Activated CD4-positive, alpha-beta memory T cell treated with anti-CD3 and anti-CD28 coated beads for 36 hours (primary cell): ENCODE results near the gene SRP54. TPM values are rescaled to one million over a fixed set of nuclear protein-coding genes. Genes with fewer than 3 reads are reported as not detected.
A peak's percentile ranks its signal among the peaks of the same experiment; 100 is the strongest.
"Not testable (repeated sequence)": the region's sequence is repeated elsewhere in the genome, so short reads cannot be mapped to it uniquely, and the experiment has no call there.

ENCODE experiments used
- CTCF ChIA-PET: fragments of 350-600 bp; sonication (Branson Sonifier 250); formaldehyde crosslinking; loops from one replicate; lab custom pipeline; 2021; ENCODE audit warnings: antibody characterized with exemption, inconsistent platforms; lab: Charles Lee
- POLR2A ChIA-PET: fragments of 350-600 bp; sonication (Branson Sonifier 250); formaldehyde crosslinking; loops from one replicate; lab custom pipeline; 2021; ENCODE audit warnings: antibody characterized with exemption; lab: Charles Lee
- DNase-seq: peaks from one replicate; pipeline ENCODE4 v3.0.0-alpha.2; 2020
- H3K27ac Mint-ChIP-seq: one replicate; pipeline ENCODE4 v1.8.0; 2021; ENCODE audit warnings: mixed read lengths
- H3K27me3 Mint-ChIP-seq: one replicate; pipeline ENCODE4 v1.8.0; 2021; ENCODE audit warnings: mixed read lengths
- H3K36me3 Mint-ChIP-seq: one replicate; pipeline ENCODE4 v1.8.0; 2021; ENCODE audit warnings: mixed read lengths
- H3K4me1 Mint-ChIP-seq: one replicate; pipeline ENCODE4 v1.8.0; 2021; ENCODE audit warnings: low read depth, mixed read lengths
- H3K4me3 Mint-ChIP-seq: one replicate; pipeline ENCODE4 v1.8.0; 2021; ENCODE audit warnings: mild to moderate bottlenecking, mixed read lengths
- H3K9me3 Mint-ChIP-seq: one replicate; pipeline ENCODE4 v1.8.0; 2021; ENCODE audit warnings: mixed read lengths
- intact Hi-C: fragments of 100-400 bp; cut with micrococcal nuclease; formaldehyde crosslinking; loops from one replicate; pipeline ENCODE4 v1.15.1; 2023
- total RNA-seq, 2 experiments: library from RNA; stranded (reverse); gene quantifications; one replicate each; pipeline ENCODE4 v1.2.3, GENCODE V29; 2021

SRP54 gene
- total RNA-seq, 2 experiments from 2014 or later: 82.6 to 87.7 TPM

DNA sequence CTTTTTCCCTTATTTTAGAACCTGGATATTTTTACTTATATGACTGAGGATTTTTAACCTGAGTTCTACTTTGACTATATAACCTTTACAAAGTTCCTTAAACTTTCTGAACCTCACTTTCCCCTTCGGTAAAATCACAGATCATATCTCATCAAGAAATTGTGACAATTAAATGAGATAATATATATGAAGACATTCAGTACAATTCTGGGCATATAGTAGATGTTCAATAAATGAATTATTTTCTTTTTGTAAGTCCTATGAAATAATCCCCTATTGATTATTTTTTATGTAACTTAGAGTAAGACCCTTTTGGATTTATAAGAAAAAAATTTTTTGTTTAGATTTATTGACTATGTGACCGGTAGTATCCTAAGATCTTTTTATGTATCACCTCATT, 45.6 kb downstream of the SRP54 start:
- peaks cover 43% of the 10 kb centered on the region for H3K36me3 Mint-ChIP-seq

DNA sequence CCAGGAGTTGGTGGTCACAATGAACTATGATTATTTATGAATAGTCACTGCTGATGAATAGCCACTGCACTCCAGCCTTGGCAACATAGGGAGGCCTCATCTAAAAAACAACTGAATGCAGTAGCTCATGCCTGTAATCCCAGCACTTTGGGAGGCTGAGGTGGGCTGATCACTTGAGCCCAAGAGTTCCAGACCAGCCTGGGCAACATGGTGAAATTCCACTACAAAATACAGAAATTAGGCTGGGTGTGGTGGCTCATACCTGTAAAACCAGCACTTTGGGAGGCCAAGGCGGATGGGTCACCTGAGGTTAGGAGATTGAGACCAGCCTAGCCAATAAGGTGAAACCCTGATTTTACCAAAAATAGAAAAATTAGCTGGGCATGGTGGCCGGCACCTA, 49.8 kb downstream of the SRP54 start:
- H3K4me3 Mint-ChIP-seq: no peak overlapping the region
- ChIA-PET CTCF (interaction anchor here (1.0 kb wide), 1 partner anchor 14 kb away, joined by 4 read pairs; the partner anchor contains the start of gene FAM177A1), POLR2A (interaction anchor here (0.6 kb wide), 1 partner anchor 31 kb away, joined by 3 read pairs; no protein-coding TSS in a partner anchor)
- no peak overlapping the region for H3K27ac Mint-ChIP-seq
- H3K27me3 Mint-ChIP-seq: no peaks in the 10 kb centered on the region
- peaks cover 2% of the 10 kb centered on the region for H3K4me1 Mint-ChIP-seq
- intact Hi-C loops: no loop called here
- H3K36me3 Mint-ChIP-seq: peaks cover 48% of the 10 kb centered on the region
- no peak for DNase-seq
- H3K9me3 Mint-ChIP-seq: peaks cover 27% of the 10 kb centered on the region

More for the DNA sequence above, 45.6 kb downstream of the SRP54 start:
- DNase-seq: no peak
- H3K4me3 Mint-ChIP-seq: no peak overlapping the region
- no peak overlapping the region for H3K27ac Mint-ChIP-seq
- ChIA-PET POLR2A (no interaction called here), CTCF (no interaction called here)
- H3K27me3 Mint-ChIP-seq: no peaks in the 10 kb centered on the region
- intact Hi-C loops: no loop called here
- peaks cover 2% of the 10 kb centered on the region for H3K9me3 Mint-ChIP-seq
- no peaks in the 10 kb centered on the region for H3K4me1 Mint-ChIP-seq

DNA sequence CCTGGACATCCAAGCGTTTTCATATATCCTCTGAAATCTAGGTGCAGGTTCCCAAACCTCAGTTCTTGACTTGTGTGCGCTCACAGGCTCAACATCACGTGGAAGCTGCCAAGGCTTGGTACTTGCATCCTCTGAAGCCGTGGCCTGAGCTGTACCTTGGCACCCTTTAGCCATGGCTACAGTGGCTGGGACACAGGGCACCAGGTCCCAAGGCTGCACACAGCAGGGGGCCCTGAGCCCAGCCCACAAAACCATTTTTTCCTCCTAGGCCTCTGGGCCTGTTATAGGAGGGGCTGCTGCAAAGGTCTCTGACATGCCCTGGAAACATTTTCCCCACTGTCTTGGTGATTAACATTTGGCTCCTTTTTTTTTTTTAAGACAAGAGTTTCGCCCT, 51.6 kb downstream of the SRP54 start:
- Mint-ChIP-seq H3K27me3 (no peaks in the 10 kb centered on the region), H3K4me3 (no peak overlapping the region), H3K9me3 (peaks cover 27% of the 10 kb centered on the region), H3K36me3 (peaks cover 38% of the 10 kb centered on the region), H3K27ac (no peak overlapping the region), H3K4me1 (peaks cover 2% of the 10 kb centered on the region)
- no peak for DNase-seq
- intact Hi-C loops: no loop called here
- CTCF ChIA-PET: interaction anchor here (0.6 kb wide), 1 partner anchor 361 kb away, joined by 3 read pairs; no protein-coding TSS in a partner anchor
- POLR2A ChIA-PET: interaction anchor here (1.8 kb wide), 1 partner anchor 12 kb away, joined by 4 read pairs; the partner anchor contains the start of gene FAM177A1

DNA sequence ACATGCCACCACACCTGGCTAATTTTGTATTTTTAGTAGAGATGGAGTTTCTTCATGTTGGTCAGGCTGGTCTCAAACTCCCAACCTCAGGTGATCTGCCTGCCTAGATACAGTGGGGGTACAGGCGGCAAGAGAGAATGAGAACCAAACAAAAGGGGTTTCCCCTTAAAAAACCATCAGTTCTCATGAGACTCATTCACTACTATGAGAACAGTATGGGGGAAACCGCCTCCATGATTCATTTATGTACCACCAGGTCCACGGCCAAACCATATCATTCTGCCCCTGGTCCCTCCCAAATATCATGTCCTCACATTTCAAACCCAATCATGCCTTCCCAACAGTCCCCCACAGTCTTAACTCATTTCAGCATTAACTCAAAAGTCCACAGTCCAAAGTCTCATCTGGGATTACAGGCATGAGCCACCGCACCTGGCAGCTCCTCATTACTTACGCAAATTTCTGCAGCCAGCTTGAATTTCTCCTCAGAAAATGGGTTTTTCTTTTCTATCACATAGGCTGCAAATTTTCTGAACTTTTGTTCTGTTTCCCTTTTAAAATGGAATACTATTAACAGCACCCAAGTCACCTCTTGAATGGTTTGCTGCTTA, 52.3 kb downstream of the SRP54 start:
- not testable (repeated sequence) for H3K4me3 Mint-ChIP-seq
- CTCF ChIA-PET: interaction anchor here (0.6 kb wide), 1 partner anchor 362 kb away, joined by 3 read pairs; no protein-coding TSS in a partner anchor
- POLR2A ChIA-PET: interaction anchor here (1.8 kb wide), 1 partner anchor 11 kb away, joined by 4 read pairs; the partner anchor contains the start of gene FAM177A1

DNA sequence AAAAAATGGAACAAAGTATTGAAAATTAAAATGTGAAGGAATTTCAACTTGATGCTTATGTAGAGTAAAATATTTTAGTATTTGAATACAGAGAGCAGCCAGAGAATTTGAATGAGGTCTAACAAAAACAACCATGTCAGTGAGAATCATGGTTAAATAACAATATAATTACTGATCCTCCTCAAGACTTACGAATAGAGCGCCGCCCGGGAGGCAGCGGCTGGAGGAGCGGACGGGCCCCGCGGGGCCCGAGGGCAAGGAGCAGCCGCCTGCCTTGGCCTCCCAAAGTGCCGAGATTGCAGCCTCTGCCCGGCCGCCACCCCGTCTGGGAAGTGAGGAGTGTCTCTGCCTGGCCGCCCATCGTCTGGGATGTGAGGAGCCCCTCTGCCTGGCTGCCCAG, 55.5 kb downstream of the SRP54 start:
- H3K4me1 Mint-ChIP-seq, POLR2A ChIA-PET, H3K27ac Mint-ChIP-seq, CTCF ChIA-PET, H3K4me3 Mint-ChIP-seq, intact Hi-C loops, DNase-seq, H3K27me3 Mint-ChIP-seq: not testable (repeated sequence)
- H3K9me3 Mint-ChIP-seq: peaks cover 26% of the 10 kb centered on the region
- H3K36me3 Mint-ChIP-seq: peaks cover 23% of the 10 kb centered on the region

More for the DNA sequence above, 52.3 kb downstream of the SRP54 start:
- intact Hi-C loops, H3K27me3 Mint-ChIP-seq, DNase-seq, H3K4me1 Mint-ChIP-seq, H3K27ac Mint-ChIP-seq: not testable (repeated sequence)
- Mint-ChIP-seq H3K36me3 (peaks cover 37% of the 10 kb centered on the region), H3K9me3 (peaks cover 27% of the 10 kb centered on the region)

DNA sequence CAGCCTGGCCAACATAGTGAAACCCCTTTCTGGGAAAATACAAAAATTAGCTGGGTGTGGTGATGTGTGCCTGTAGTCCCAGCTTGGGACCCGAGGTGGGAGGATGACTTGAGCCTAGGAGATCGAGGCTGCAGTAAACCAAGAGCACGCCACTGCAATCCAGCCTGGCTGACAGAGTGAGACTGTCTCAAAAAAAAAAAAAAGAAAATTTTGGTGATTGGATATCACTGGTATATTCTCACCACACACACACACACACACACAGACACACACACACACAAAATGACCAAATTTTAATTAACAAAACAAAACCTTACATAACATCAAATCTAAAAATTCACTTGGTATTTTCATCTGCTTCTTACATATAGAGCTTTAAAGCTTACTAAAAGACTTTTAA, 59.8 kb downstream of the SRP54 start:
- intact Hi-C loops: no loop called here
- ChIA-PET CTCF (interaction anchor here (1.5 kb wide), 1 partner anchor 11 kb away, joined by 8 read pairs; no protein-coding TSS in a partner anchor), POLR2A (no interaction called here)
- DNase-seq: no peak
- Mint-ChIP-seq H3K9me3 (no peaks in the 10 kb centered on the region), H3K4me3 (no peak overlapping the region), H3K27me3 (no peaks in the 10 kb centered on the region), H3K27ac (no peak overlapping the region), H3K36me3 (no peaks in the 10 kb centered on the region), H3K4me1 (peaks cover 12% of the 10 kb centered on the region)

DNA sequence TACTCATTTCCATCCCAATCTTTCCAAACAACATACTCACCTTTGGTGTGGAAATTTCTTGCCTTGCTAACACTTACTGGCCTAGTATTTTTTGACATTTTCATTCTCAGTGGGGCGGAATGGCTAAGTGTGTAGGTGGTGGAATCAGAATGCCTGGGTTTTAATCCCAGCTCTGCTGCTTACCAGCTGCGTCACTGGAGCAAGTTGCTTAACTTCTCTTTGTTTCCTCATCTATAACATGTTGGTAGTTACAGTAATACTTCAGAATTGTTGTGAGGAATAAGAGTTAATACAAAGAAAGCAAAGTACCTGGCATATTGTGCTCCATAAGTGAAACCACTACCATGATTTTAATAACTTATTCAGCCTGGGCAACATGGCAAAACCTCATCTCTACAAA, 60.3 kb downstream of the SRP54 start:
- intact Hi-C loops: no loop called here
- H3K36me3 Mint-ChIP-seq: peaks cover under 1% of the 10 kb centered on the region
- POLR2A ChIA-PET: no interaction called here
- no peak overlapping the region for H3K4me3 Mint-ChIP-seq
- H3K27me3 Mint-ChIP-seq: no peaks in the 10 kb centered on the region
- no peak for DNase-seq
- H3K4me1 Mint-ChIP-seq: peaks cover 16% of the 10 kb centered on the region
- no peak overlapping the region for H3K27ac Mint-ChIP-seq
- H3K9me3 Mint-ChIP-seq: no peaks in the 10 kb centered on the region
- CTCF ChIA-PET: interaction anchor here (0.8 kb wide), 1 partner anchor 366 kb away, joined by 6 read pairs; no protein-coding TSS in a partner anchor

DNA sequence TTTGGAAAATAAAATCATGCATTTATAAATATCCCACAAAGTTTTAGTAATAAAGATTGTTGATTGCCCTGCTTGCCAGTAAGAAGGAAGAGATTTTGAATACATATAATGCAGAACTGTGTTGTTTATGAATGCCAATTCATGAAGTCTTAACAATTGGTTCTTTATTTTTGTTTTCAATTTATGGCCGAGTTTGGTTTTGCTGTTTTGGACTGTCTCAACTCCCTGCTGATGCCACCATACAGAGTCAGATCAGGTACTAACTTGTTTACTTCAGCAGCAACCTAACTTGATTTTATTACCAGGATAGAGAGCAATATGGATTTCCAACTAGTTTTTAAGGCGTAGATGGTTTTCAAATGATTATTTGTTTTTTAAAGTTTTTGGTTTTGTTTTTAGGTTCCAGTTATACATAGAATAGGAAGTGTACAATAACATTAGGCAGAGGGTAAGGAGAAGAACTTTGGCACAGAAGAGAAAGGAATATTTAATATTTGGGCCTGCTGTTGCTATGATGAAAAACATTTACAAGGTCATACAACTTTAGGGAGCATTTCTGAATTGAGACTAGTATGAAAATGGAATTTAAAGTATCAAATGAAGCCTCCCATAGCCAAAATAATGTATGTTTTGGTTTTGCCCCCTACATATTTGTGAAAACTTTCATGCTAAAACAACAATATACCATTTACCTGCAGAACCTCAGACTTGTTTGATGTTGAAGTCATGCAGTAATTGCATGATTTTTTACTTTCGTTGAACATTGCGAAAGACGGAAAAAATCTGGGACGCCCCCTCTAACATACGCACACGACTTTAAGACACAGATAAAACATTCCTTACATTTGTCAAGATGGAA, 62.4 kb downstream of the SRP54 start:
- intact Hi-C loops: loop anchor here (2.0 kb wide), 1 partner anchor 360 kb away; the partner anchor contains the start of gene NFKBIA
- no peaks in the 10 kb centered on the region for H3K9me3 Mint-ChIP-seq
- H3K27me3 Mint-ChIP-seq: no peaks in the 10 kb centered on the region
- H3K4me3 Mint-ChIP-seq: peak overlapping the region; percentile 88
- H3K4me1 Mint-ChIP-seq: peaks cover 24% of the 10 kb centered on the region
- H3K36me3 Mint-ChIP-seq: peaks cover 7% of the 10 kb centered on the region
- DNase-seq: no peak
- ChIA-PET CTCF (interaction anchor here (1.4 to 2.3 kb wide), 4 partner anchors 15 to 371 kb away, joined by 7 to 15 read pairs (median 8); partner anchors contain the start of gene SRP54), POLR2A (interaction anchor here (1.4 to 2.9 kb wide), 10 partner anchors 11 to 371 kb away, joined by 4 to 41 read pairs (median 12); partner anchors contain the start of genes BAZ1A, NFKBIA, PPP2R3C and PRORP)
- peak overlapping the region; percentile 97 for H3K27ac Mint-ChIP-seq

DNA sequence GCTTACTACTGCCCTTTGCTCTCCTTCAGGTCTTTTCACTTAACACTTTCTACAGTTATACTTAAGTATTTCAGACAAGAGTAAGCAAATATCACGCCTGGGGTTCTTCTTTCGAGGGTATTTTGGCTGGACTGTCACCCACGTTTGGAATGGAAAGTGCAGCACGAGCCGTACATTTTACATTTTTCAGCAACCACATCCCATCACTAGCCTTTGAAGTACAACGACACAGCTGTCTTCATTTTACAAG, 62.9 kb downstream of the SRP54 start:
- no peaks in the 10 kb centered on the region for H3K27me3 Mint-ChIP-seq
- ChIA-PET POLR2A (interaction anchor here (1.1 to 2.9 kb wide), 13 partner anchors 11 to 371 kb away, joined by 3 to 41 read pairs (median 6); partner anchors contain the start of genes BAZ1A, NFKBIA, PPP2R3C and PRORP), CTCF (interaction anchor here (0.6 to 2.3 kb wide), 5 partner anchors 15 to 375 kb away, joined by 3 to 15 read pairs (median 7); partner anchors contain the start of gene SRP54)
- H3K36me3 Mint-ChIP-seq: peaks cover 11% of the 10 kb centered on the region
- DNase-seq: no peak
- H3K9me3 Mint-ChIP-seq: no peaks in the 10 kb centered on the region
- H3K27ac Mint-ChIP-seq: peak overlapping the region; percentile 97
- peaks cover 27% of the 10 kb centered on the region for H3K4me1 Mint-ChIP-seq
- intact Hi-C loops: loop anchor here (1.0 to 2.0 kb wide), 10 partner anchors 63 to 781 kb away; partner anchors contain the start of genes BAZ1A, BRMS1L, CFL2 and NFKBIA
- peak overlapping the region; percentile 88 for H3K4me3 Mint-ChIP-seq

DNA sequence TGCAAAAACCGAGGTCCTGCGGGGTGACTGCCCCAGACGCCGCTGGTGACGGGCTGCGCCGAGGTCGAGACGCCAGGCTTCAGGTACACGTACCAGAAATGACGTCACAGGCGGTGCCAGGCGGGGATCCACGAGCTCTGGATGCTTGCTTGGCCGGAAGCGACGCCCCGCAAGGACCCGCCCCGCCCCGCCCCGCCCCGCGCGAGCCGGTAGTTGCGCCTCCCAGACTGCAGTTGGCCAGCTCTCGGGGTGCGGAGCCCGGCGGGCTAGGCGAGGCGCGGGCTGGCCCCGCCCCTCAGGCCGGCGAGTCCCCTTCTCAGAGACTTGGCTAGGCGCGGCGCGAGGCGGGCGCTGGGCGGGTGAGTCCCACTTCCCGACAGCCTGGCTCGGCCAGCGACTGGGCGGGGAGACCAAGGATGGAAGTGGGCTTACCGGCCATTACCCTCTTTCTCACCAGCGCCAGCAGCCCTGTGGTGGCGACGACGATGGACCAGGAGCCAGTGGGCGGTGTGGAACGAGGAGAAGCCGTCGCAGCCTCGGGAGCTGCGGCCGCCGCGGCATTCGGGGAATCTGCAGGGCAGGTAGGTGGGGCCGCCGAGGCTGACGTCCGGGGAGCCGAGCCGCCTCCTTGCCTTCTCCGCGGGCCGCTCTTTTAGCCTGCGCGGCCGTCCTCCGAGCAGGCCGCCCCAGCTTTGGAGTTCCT, 63.4 kb downstream of the SRP54 start, which contains the start of gene FAM177A1:
Gene FAM177A1, plus strand, starts transcription at position 225 of the 703 bp plus-strand sequence. Its CDS starts 192 bp downstream, at position 417.
- intact Hi-C loops: loop anchor here (1.0 to 2.0 kb wide), 9 partner anchors 64 to 781 kb away; partner anchors contain the start of genes BAZ1A, BRMS1L, CFL2 and PRORP
- DNase-seq: peak; percentile 99
- H3K9me3 Mint-ChIP-seq: no peaks in the 10 kb centered on the region
- POLR2A ChIA-PET: interaction anchor here (1.1 to 2.9 kb wide), 14 partner anchors 10 to 370 kb away, joined by 3 to 41 read pairs (median 6); partner anchors contain the start of genes BAZ1A, NFKBIA, PPP2R3C and PRORP
- peaks cover 12% of the 10 kb centered on the region for H3K36me3 Mint-ChIP-seq
- peak within 1 kb of the TSS; percentile 97 for H3K4me3 Mint-ChIP-seq
- no peaks in the 10 kb centered on the region for H3K27me3 Mint-ChIP-seq
- H3K4me1 Mint-ChIP-seq: peaks cover 28% of the 10 kb centered on the region
- H3K27ac Mint-ChIP-seq: peak within 1 kb of the TSS; percentile 98
- CTCF ChIA-PET: interaction anchor here (0.6 to 2.3 kb wide), 9 partner anchors 13 to 375 kb away, joined by 3 to 15 read pairs (median 4); partner anchors contain the start of gene SRP54
